Effector memory CD8-positive, alpha-beta T cell (primary cell): Measurements from ENCODE around the gene PER2.

ENCODE experiments used
- ATAC-seq: fragments of 150-1000 bp; cut with Tn5 transposase; replicated peaks from 2 replicates; pipeline ENCODE4 v1.10.0; 2021; ENCODE audit warnings: mild to moderate bottlenecking, moderate library complexity
- DNase-seq, 3 experiments: peaks; one replicate each; pipeline ENCODE4 v3.0.0; 2021
- H3K27ac Mint-ChIP-seq, 2 donors: one replicate each; pipeline ENCODE4 v1.8.0; 2022; ENCODE audit warnings: mild to moderate bottlenecking in 2 of 2, mixed read lengths in 2 of 2, moderate library complexity in 2 of 2
- H3K27me3 Mint-ChIP-seq, 2 donors: one replicate each; pipeline ENCODE4 v1.8.0; 2022; ENCODE audit warnings: mixed read lengths in 2 of 2
- H3K36me3 Mint-ChIP-seq: one replicate; pipeline ENCODE4 v1.8.0; 2022; ENCODE audit warnings: mild to moderate bottlenecking, moderate library complexity, mixed read lengths; ENCODE audit not compliant: insufficient read depth
- H3K4me1 Mint-ChIP-seq, 2 donors: one replicate each; pipeline ENCODE4 v1.8.0; 2022; ENCODE audit warnings: low read depth in 2 of 2, mixed read lengths in 2 of 2
- H3K4me3 Mint-ChIP-seq, 2 donors: one replicate each; pipeline ENCODE4 v1.8.0; 2022; ENCODE audit warnings: mild to moderate bottlenecking in 2 of 2, mixed read lengths in 2 of 2, moderate library complexity in 2 of 2
- H3K9me3 Mint-ChIP-seq, 2 donors: one replicate each; pipeline ENCODE4 v1.8.0; 2022; ENCODE audit warnings: mixed read lengths in 2 of 2

Gene PER2

GRCh38 chr2:238238766-238239542 is 49.5 kb downstream of the PER2 start:
- no peak overlapping the region for H3K27ac Mint-ChIP-seq
- peak; percentile 40 for ATAC-seq
- peak; percentile 29 to 36 (median 35) for DNase-seq
- peaks cover 7 to 9% of the 10 kb centered on the region in 2 donors for H3K4me1 Mint-ChIP-seq
- peak overlapping the region in 1 of 2 donors; percentile 67 for H3K4me3 Mint-ChIP-seq
- peaks cover 3% of the 10 kb centered on the region for H3K36me3 Mint-ChIP-seq
- H3K9me3 Mint-ChIP-seq = no peaks in the 10 kb centered on the region
- H3K27me3 Mint-ChIP-seq = peaks cover 14 to 22% of the 10 kb centered on the region in 2 donors

DNA sequence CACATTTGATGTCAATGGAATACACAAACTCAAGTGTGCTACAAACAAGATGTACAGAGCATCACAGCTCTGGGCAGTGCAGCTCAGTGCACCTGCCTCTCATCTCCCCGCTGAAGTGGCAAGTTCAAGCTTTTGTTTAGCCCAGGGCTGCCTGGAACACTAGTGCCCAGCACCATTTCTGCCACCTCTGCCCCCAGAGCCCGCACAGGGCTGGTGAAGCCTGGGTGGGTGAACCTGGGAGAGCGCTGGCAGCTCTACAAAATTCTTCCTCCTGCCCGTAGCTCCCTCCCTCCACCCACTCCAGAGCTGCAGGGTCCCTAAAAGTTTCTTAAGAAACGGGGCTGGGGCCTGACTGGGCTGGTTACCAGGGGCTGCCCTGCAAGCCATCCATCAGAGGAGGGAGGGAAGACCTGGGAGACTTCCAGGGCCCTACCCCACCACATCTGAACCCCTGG is 50.1 kb downstream of the PER2 start:
- peaks cover 3% of the 10 kb centered on the region for H3K36me3 Mint-ChIP-seq
- peaks cover 9% of the 10 kb centered on the region in 2 donors for H3K4me1 Mint-ChIP-seq
- H3K27me3 Mint-ChIP-seq = peaks cover 14 to 22% of the 10 kb centered on the region in 2 donors
- DNase-seq = no peak
- no peaks in the 10 kb centered on the region for H3K9me3 Mint-ChIP-seq
- ATAC-seq = no peak
- H3K4me3 Mint-ChIP-seq = peak overlapping the region in 1 of 2 donors; percentile 67
- H3K27ac Mint-ChIP-seq = no peak overlapping the region

DNA sequence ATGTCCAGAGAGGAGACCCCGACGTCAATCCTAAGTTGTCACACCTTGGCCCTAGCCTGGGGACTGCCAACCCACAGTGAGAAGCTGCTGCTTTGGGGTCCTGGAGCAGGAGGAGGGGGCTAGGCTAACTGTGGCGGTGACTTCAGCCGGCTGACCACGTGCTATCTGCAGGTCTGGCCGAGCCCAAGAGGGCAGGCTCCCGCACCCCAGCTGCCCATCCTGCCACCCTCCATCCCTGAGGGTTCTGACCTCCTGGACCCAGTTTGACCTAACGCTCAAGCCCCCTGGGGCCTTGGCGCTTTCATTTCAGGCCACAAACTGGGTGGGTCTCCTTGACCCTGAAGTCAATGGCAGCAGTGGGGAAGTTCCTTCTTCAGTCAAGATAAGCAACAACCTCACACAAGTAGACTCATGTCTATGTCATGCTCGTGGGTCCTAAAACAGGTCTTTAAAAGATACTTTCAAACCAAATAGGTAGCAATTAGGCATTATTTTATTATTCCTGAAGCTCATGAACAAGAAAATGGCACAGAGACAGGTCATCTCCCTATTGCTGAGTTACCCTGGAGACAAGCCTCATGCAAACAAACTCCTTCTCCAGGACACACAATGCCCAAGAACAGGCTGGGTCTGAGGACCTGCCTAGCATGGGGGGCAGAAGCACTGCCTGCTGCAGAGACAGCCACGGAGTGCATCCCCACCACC is 50.8 kb downstream of the PER2 start:
- ATAC-seq (no peak), DNase-seq (no peak)
- peaks cover 3% of the 10 kb centered on the region for H3K36me3 Mint-ChIP-seq
- H3K27me3 Mint-ChIP-seq = peaks cover 17 to 23% of the 10 kb centered on the region in 2 donors
- H3K9me3 Mint-ChIP-seq = no peaks in the 10 kb centered on the region
- H3K4me1 Mint-ChIP-seq = peaks cover 9% of the 10 kb centered on the region in 2 donors
- H3K27ac Mint-ChIP-seq = no peak overlapping the region
- H3K4me3 Mint-ChIP-seq = peak overlapping the region in 1 of 2 donors; percentile 67

DNA sequence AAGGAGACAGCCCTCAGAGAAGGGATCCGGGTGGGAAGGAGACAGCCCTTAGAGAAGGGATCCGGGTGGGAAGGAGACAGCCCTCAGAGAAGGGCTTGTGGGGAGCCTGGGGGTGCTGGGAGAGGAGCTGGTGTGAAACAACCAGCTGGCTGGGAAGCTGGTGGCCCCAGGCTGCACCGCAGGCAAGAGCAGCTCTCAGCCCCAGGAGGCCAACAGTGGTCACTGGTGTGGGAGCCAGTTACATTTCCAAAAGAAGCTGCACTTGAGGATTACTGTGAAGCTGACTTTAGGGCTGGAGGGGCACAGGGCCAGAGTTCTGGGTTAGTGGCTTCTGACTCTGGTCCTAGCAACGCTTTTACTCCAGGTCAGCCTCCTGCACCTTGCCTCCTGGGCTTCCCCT is 51.8 kb downstream of the PER2 start:
- Mint-ChIP-seq H3K9me3 (no peaks in the 10 kb centered on the region), H3K27me3 (peaks cover 27 to 30% of the 10 kb centered on the region in 2 donors), H3K36me3 (peaks cover 3% of the 10 kb centered on the region), H3K4me3 (no peak overlapping the region), H3K27ac (no peak overlapping the region), H3K4me1 (peaks cover 8 to 12% of the 10 kb centered on the region in 2 donors)
- ATAC-seq = no peak
- no peak for DNase-seq

DNA sequence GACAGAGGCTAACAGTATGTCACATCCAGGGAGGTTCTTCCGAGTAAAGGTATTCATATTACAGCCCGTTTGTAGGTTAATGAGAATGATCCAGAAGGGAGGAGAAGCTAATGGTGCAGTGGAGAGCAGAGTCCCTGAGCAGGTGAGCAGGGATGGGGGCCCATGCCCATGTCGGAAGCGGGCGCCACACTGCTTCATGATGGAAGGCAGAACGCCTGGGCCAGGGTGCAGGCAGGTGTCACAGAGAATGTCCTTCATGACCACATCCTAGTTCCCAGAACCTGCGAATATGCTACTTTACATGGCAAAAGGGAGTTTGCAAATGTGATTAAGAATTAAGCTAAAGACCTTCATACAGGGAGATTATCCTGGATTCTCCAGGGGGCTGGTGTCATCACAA is 52.6 kb downstream of the PER2 start:
- H3K27ac Mint-ChIP-seq = no peak overlapping the region
- H3K4me1 Mint-ChIP-seq = peaks cover 9 to 17% of the 10 kb centered on the region in 2 donors
- peaks cover 29 to 30% of the 10 kb centered on the region in 2 donors for H3K27me3 Mint-ChIP-seq
- ATAC-seq (no peak), DNase-seq (no peak)
- no peaks in the 10 kb centered on the region for H3K36me3 Mint-ChIP-seq
- H3K4me3 Mint-ChIP-seq = no peak overlapping the region
- H3K9me3 Mint-ChIP-seq = no peaks in the 10 kb centered on the region

- Mint-ChIP-seq H3K27me3 (peaks cover 30 to 33% of the 10 kb centered on the region in 2 donors), H3K9me3 (no peaks in the 10 kb centered on the region), H3K36me3 (no peaks in the 10 kb centered on the region), H3K4me1 (peaks cover 8 to 21% of the 10 kb centered on the region in 2 donors), H3K27ac (no peak overlapping the region), H3K4me3 (peak overlapping the region in 1 of 2 donors; percentile 8)
- ATAC-seq = no peak
- DNase-seq = no peak
Measured at GRCh38 chr2:238235331-238235732, 53.1 kb downstream of the PER2 start.

DNA sequence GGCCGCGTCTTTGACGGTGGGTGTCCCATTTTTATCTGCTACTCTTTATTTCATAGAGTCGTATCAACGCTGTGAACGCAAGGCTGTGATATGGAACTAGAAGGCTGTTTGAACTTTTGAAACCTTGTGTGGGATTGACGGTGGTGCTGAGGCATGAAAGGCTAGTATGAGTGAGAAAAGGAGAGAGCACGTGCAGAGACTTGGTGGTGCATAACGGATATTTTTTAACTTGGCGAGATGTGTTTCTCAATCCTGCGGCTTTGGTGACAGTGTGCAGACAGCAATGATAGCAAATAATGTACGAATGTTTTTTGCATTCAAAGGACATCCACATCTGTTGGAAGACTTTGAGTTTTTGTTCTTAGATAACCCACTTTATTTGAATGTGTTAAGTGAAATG is 54.8 kb downstream of the PER2 start:
- no peak for ATAC-seq
- H3K4me3 Mint-ChIP-seq = peak overlapping the region in 1 of 2 donors; percentile 64
- peaks cover 30 to 36% of the 10 kb centered on the region in 2 donors for H3K27me3 Mint-ChIP-seq
- H3K9me3 Mint-ChIP-seq = no peaks in the 10 kb centered on the region
- H3K27ac Mint-ChIP-seq = no peak overlapping the region
- no peak for DNase-seq
- peaks cover 5 to 27% of the 10 kb centered on the region in 2 donors for H3K4me1 Mint-ChIP-seq
- no peaks in the 10 kb centered on the region for H3K36me3 Mint-ChIP-seq

DNA sequence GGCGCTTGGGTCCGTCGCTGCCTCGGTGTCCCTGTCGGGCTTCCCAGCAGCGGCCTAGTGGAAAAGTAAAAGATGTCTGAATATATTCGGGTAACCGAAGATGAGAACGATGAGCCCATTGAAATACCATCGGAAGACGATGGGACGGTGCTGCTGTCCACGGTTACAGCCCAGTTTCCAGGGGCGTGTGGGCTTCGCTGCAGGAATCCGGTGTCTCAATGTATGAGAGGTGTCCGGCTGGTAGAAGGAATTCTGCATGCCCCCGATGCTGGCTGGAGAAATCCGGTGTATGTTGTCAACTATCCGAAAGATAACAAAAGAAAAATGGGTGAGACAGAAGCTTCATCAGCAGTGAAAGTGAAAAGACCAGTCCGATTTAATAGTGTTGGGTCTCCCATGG is 56.6 kb downstream of the PER2 start:
- H3K27ac Mint-ChIP-seq = no peak overlapping the region
- H3K36me3 Mint-ChIP-seq = peaks cover 7% of the 10 kb centered on the region
- no peaks in the 10 kb centered on the region for H3K9me3 Mint-ChIP-seq
- peak overlapping the region; percentile 75 to 87 for H3K4me3 Mint-ChIP-seq
- H3K27me3 Mint-ChIP-seq = peaks cover 32 to 45% of the 10 kb centered on the region in 2 donors
- no peak for DNase-seq
- peaks cover 5 to 27% of the 10 kb centered on the region in 2 donors for H3K4me1 Mint-ChIP-seq
- no peak for ATAC-seq

DNA sequence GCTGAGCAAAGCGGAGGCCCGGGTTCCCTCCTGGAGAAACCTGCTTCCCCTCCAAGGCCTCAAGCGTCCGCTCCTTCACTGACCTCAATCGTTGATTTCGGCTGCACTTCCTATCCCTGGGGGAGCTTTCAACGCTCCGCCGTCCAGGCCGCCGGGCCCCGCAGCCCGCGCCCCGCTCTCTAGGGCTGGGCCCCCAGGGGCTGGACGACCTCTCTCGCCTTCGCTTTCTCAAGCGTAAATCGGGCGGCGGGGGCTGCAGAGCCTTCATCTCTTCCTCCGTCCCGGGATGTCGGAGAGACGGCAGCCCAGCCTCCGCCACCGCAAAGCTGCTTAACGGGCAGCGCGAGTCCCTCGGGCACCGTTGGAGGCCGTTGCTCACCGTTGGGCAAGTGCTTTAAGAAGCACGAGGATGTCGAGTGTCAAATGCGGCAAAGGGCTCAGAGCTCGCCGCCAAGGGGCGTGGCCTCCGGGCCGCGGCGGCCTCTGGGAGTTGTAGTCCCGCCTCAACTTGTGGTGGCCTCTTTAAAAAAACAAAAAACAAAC is 57.1 kb downstream of the PER2 start:
- H3K4me3 Mint-ChIP-seq = peak overlapping the region; percentile 75 to 87
- peak; percentile 71 to 79 (median 77) for DNase-seq
- H3K27me3 Mint-ChIP-seq = peaks cover 30 to 45% of the 10 kb centered on the region in 2 donors
- peaks cover 5 to 27% of the 10 kb centered on the region in 2 donors for H3K4me1 Mint-ChIP-seq
- peak; percentile 95 for ATAC-seq
- peaks cover 10% of the 10 kb centered on the region for H3K36me3 Mint-ChIP-seq
- no peak overlapping the region for H3K27ac Mint-ChIP-seq
- H3K9me3 Mint-ChIP-seq = no peaks in the 10 kb centered on the region

- Mint-ChIP-seq H3K4me3 (peak overlapping the region; percentile 75 to 87), H3K9me3 (no peaks in the 10 kb centered on the region)
Measured at GRCh38 chr2:238230699-238231098, 57.7 kb downstream of the PER2 start.

GRCh38 chr2:238228700-238229099 is 59.7 kb downstream of the PER2 start:
- H3K36me3 Mint-ChIP-seq = peaks cover 13% of the 10 kb centered on the region
- peaks cover 5 to 27% of the 10 kb centered on the region in 2 donors for H3K4me1 Mint-ChIP-seq
- ATAC-seq (no peak), DNase-seq (no peak)
- H3K27me3 Mint-ChIP-seq = peaks cover 14 to 30% of the 10 kb centered on the region in 2 donors
- H3K9me3 Mint-ChIP-seq = no peaks in the 10 kb centered on the region
- no peak overlapping the region for H3K27ac Mint-ChIP-seq
- no peak overlapping the region for H3K4me3 Mint-ChIP-seq

More at GRCh38 chr2:238230699-238231098, 57.7 kb downstream of the PER2 start:
- no peak for DNase-seq
- peaks cover 5 to 27% of the 10 kb centered on the region in 2 donors for H3K4me1 Mint-ChIP-seq
- ATAC-seq = no peak
- peaks cover 24 to 41% of the 10 kb centered on the region in 2 donors for H3K27me3 Mint-ChIP-seq
- H3K36me3 Mint-ChIP-seq = peaks cover 10% of the 10 kb centered on the region
- no peak overlapping the region for H3K27ac Mint-ChIP-seq

- H3K27me3 Mint-ChIP-seq = peaks cover 14 to 28% of the 10 kb centered on the region in 2 donors
- peaks cover 13% of the 10 kb centered on the region for H3K36me3 Mint-ChIP-seq
- H3K4me3 Mint-ChIP-seq = no peak overlapping the region
- no peak for ATAC-seq
- no peak overlapping the region for H3K27ac Mint-ChIP-seq
- DNase-seq = no peak
- no peaks in the 10 kb centered on the region for H3K9me3 Mint-ChIP-seq
- H3K4me1 Mint-ChIP-seq = peaks cover 5 to 25% of the 10 kb centered on the region in 2 donors
Measured at GRCh38 chr2:238227587-238228032, 60.8 kb downstream of the PER2 start.
